ENCODE measurements around the gene DNM3.

The DNM3 gene

GRCh38 chr1:171902527-171902926 is 61.2 kb downstream of the DNM3 start:
- in situ Hi-C loops (cut with MboI; ENCODE audit: low sequenced_read_pairs, unreplicated experiment): no loop called here
- TF ChIP-seq CTCF (IDR thresholded peaks at IDR 0.05; ENCODE audit: borderline replicate concordance, control extremely low read depth, extremely low read depth, insufficient read depth, missing control alignments): no peak
- no peak for DNase-seq (ENCODE audit: low spot score)

- in situ Hi-C loops (cut with MboI; ENCODE audit: low sequenced_read_pairs, unreplicated experiment): no loop called here
- DNase-seq (ENCODE audit: low spot score): no peak
- TF ChIP-seq CTCF (IDR thresholded peaks at IDR 0.05; ENCODE audit: borderline replicate concordance, control extremely low read depth, extremely low read depth, insufficient read depth, missing control alignments): no peak
Measured at GRCh38 chr1:171904778-171905450, 63.6 kb downstream of the DNM3 start.

GRCh38 chr1:171909711-171910110 is 68.4 kb downstream of the DNM3 start:
- in situ Hi-C loops (cut with MboI; ENCODE audit: low sequenced_read_pairs, unreplicated experiment): no loop called here
- no peak for DNase-seq (ENCODE audit: low spot score)
- no peak for TF ChIP-seq CTCF (IDR thresholded peaks at IDR 0.05; ENCODE audit: borderline replicate concordance, control extremely low read depth, extremely low read depth, insufficient read depth, missing control alignments)

- no peak for DNase-seq (ENCODE audit: low spot score)
- in situ Hi-C loops (cut with MboI; ENCODE audit: low sequenced_read_pairs, unreplicated experiment): no loop called here
- TF ChIP-seq CTCF (IDR thresholded peaks at IDR 0.05; ENCODE audit: borderline replicate concordance, control extremely low read depth, extremely low read depth, insufficient read depth, missing control alignments): no peak
Measured at GRCh38 chr1:171910786-171911185, 69.5 kb downstream of the DNM3 start.

GRCh38 chr1:171911506-171911905 is 70.2 kb downstream of the DNM3 start:
- TF ChIP-seq CTCF (IDR thresholded peaks at IDR 0.05; ENCODE audit: borderline replicate concordance, control extremely low read depth, extremely low read depth, insufficient read depth, missing control alignments): no peak
- DNase-seq (ENCODE audit: low spot score): no peak
- in situ Hi-C loops (cut with MboI; ENCODE audit: low sequenced_read_pairs, unreplicated experiment): no loop called here

GRCh38 chr1:171912509-171913175 is 71.3 kb downstream of the DNM3 start:
- in situ Hi-C loops (cut with MboI; ENCODE audit: low sequenced_read_pairs, unreplicated experiment): no loop called here

More at GRCh38 chr1:171912509-171913175, 71.3 kb downstream of the DNM3 start:
- no peak for DNase-seq (ENCODE audit: low spot score)
- no peak for TF ChIP-seq CTCF (IDR thresholded peaks at IDR 0.05; ENCODE audit: borderline replicate concordance, control extremely low read depth, extremely low read depth, insufficient read depth, missing control alignments)

Data from GM13976 (cell line).